IMR-90 (cell line): ENCODE measurements around the gene KMT2A.

ENCODE experiments used
- CTCF ChIP-seq: conservative IDR thresholded peaks from 2 replicates; pipeline ENCODE4 v1.5.1; 2012; ENCODE audit warnings: mild to moderate bottlenecking, low read depth, low read length, improper control_type of control experiment
- MAZ ChIP-seq: IDR thresholded peaks from 2 replicates; pipeline ENCODE4 v1.6.1; 2012; ENCODE audit warnings: low read depth, mild to moderate bottlenecking, low read length, improper control_type of control experiment, moderate library complexity, borderline replicate concordance
- NFE2L2 ChIP-seq: fragments of 150-350 bp; IDR thresholded peaks from 2 replicates; pipeline ENCODE4 v1.6.1; 2016; ENCODE audit warnings: low read depth, mild to moderate bottlenecking, low read length
- RAD21 ChIP-seq: IDR thresholded peaks from 2 replicates; pipeline ENCODE4 v1.6.1; 2012; ENCODE audit warnings: low read length, improper control_type of control experiment
- SMC3 ChIP-seq: fragments of 150-350 bp; IDR thresholded peaks from 2 replicates; pipeline ENCODE4 v1.6.1; 2016; ENCODE audit warnings: low read depth, mild to moderate bottlenecking, antibody characterized with exemption, low read length, moderate library complexity
- USF2 ChIP-seq: fragments of 150-350 bp; IDR thresholded peaks from 2 replicates; pipeline ENCODE4 v1.6.1; 2017; ENCODE audit warnings: mild to moderate bottlenecking, antibody characterized with exemption, low read length, low read depth

GRCh38 chr11:118450451-118450850 lies 14.2 kb downstream of the KMT2A start:
- TF ChIP-seq NFE2L2 (no peak), CTCF (no peak), RAD21 (no peak), SMC3 (no peak), MAZ (no peak), USF2 (no peak)
